Activated CD4-positive, alpha-beta memory T cell treated with anti-CD3 and anti-CD28 coated beads for 36 hours (primary cell): ENCODE measurements around the gene LYAR. TPM values are rescaled to one million over a fixed set of nuclear protein-coding genes. Genes with fewer than 3 reads are reported as not detected.

Experiments used
- CTCF ChIA-PET: fragments of 350-600 bp; sonication (Branson Sonifier 250); formaldehyde crosslinking; loops from one replicate; lab custom pipeline; 2021; ENCODE audit warnings: antibody characterized with exemption, inconsistent platforms; lab: Charles Lee
- POLR2A ChIA-PET: fragments of 350-600 bp; sonication (Branson Sonifier 250); formaldehyde crosslinking; loops from one replicate; lab custom pipeline; 2021; ENCODE audit warnings: antibody characterized with exemption; lab: Charles Lee
- DNase-seq: peaks from one replicate; pipeline ENCODE4 v3.0.0-alpha.2; 2020
- H3K27ac Mint-ChIP-seq: one replicate; pipeline ENCODE4 v1.8.0; 2021; ENCODE audit warnings: mixed read lengths
- H3K27me3 Mint-ChIP-seq: one replicate; pipeline ENCODE4 v1.8.0; 2021; ENCODE audit warnings: mixed read lengths
- H3K36me3 Mint-ChIP-seq: one replicate; pipeline ENCODE4 v1.8.0; 2021; ENCODE audit warnings: mixed read lengths
- H3K4me1 Mint-ChIP-seq: one replicate; pipeline ENCODE4 v1.8.0; 2021; ENCODE audit warnings: low read depth, mixed read lengths
- H3K4me3 Mint-ChIP-seq: one replicate; pipeline ENCODE4 v1.8.0; 2021; ENCODE audit warnings: mild to moderate bottlenecking, mixed read lengths
- H3K9me3 Mint-ChIP-seq: one replicate; pipeline ENCODE4 v1.8.0; 2021; ENCODE audit warnings: mixed read lengths
- intact Hi-C: fragments of 100-400 bp; cut with micrococcal nuclease; formaldehyde crosslinking; loops from one replicate; pipeline ENCODE4 v1.15.1; 2023
- total RNA-seq, 2 experiments: library from RNA; stranded (reverse); gene quantifications; one replicate each; pipeline ENCODE4 v1.2.3, GENCODE V29; 2021

Gene LYAR
- total RNA-seq, 2 experiments from 2014 or later, result 49.7 to 54.0 TPM

GRCh38 chr4:4327652-4328121 is 37.7 kb upstream of the LYAR start:
- peaks cover under 1% of the 10 kb centered on the region for H3K36me3 Mint-ChIP-seq
- ChIA-PET CTCF (no interaction called here), POLR2A (no interaction called here)
- H3K9me3 Mint-ChIP-seq, result no peaks in the 10 kb centered on the region
- H3K27ac Mint-ChIP-seq, result no peak overlapping the region
- no peak overlapping the region for H3K4me3 Mint-ChIP-seq
- no peak for DNase-seq
- H3K4me1 Mint-ChIP-seq, result no peaks in the 10 kb centered on the region
- H3K27me3 Mint-ChIP-seq, result no peaks in the 10 kb centered on the region
- intact Hi-C loops, result no loop called here

DNA sequence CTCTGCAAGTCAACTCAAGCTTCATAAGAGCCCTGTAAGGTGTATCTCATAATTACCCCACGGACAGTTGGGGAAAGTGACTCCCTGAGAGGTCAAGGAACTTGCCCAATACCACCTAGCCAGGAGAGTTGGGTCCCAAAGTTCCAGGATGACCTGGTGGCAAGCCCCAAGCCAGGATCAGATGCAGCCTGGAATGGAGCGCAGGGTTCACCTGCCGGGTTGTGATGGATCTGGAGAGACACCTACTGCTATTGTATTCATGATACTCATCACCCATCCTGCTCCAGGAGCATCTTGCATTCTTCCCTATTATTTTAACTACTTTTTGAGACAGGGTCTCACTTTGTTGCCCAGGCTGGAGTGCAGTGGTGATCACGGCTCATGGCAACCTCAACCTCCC is 36.2 kb upstream of the LYAR start:
- ChIA-PET POLR2A (no interaction called here), CTCF (no interaction called here)
- no peak for DNase-seq
- intact Hi-C loops, result no loop called here
- H3K27me3 Mint-ChIP-seq, result no peaks in the 10 kb centered on the region
- H3K4me1 Mint-ChIP-seq, result no peaks in the 10 kb centered on the region
- no peak overlapping the region for H3K27ac Mint-ChIP-seq
- no peak overlapping the region for H3K4me3 Mint-ChIP-seq
- H3K36me3 Mint-ChIP-seq, result peaks cover 7% of the 10 kb centered on the region
- H3K9me3 Mint-ChIP-seq, result no peaks in the 10 kb centered on the region

DNA sequence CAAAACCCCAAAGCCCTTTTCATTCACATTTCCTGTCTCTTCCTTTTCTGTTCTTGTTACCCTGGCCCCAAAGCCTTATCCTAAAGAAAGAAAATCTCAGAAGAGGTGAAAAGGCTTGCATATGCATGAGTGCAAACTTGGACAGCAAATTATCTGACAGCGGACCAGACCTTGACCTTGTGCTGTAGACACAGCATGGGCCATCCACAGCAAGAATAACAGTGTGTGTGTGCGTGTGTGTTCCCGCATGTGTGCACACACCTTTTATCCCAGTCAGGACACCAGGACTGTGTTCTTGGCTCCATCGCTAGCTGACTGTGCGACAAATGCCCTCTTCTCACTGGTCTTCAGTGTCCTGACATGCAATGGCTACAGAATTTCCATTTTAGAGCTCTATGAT is 35.4 kb upstream of the LYAR start:
- H3K9me3 Mint-ChIP-seq, result no peaks in the 10 kb centered on the region
- intact Hi-C loops, result no loop called here
- ChIA-PET POLR2A (no interaction called here), CTCF (no interaction called here)
- H3K4me1 Mint-ChIP-seq, result no peaks in the 10 kb centered on the region
- peaks cover 9% of the 10 kb centered on the region for H3K36me3 Mint-ChIP-seq
- no peak overlapping the region for H3K27ac Mint-ChIP-seq
- H3K27me3 Mint-ChIP-seq, result no peaks in the 10 kb centered on the region
- no peak overlapping the region for H3K4me3 Mint-ChIP-seq
- DNase-seq, result no peak

GRCh38 chr4:4323705-4324534 is 34.0 kb upstream of the LYAR start:
- DNase-seq, result no peak
- Mint-ChIP-seq H3K27ac (no peak overlapping the region), H3K4me3 (no peak overlapping the region), H3K9me3 (no peaks in the 10 kb centered on the region), H3K27me3 (no peaks in the 10 kb centered on the region), H3K36me3 (peaks cover 9% of the 10 kb centered on the region), H3K4me1 (no peaks in the 10 kb centered on the region)
- ChIA-PET POLR2A (no interaction called here), CTCF (interaction anchor here (0.6 kb wide), 1 partner anchor 365 kb away, joined by 3 read pairs; no protein-coding TSS in a partner anchor)
- intact Hi-C loops, result no loop called here

DNA sequence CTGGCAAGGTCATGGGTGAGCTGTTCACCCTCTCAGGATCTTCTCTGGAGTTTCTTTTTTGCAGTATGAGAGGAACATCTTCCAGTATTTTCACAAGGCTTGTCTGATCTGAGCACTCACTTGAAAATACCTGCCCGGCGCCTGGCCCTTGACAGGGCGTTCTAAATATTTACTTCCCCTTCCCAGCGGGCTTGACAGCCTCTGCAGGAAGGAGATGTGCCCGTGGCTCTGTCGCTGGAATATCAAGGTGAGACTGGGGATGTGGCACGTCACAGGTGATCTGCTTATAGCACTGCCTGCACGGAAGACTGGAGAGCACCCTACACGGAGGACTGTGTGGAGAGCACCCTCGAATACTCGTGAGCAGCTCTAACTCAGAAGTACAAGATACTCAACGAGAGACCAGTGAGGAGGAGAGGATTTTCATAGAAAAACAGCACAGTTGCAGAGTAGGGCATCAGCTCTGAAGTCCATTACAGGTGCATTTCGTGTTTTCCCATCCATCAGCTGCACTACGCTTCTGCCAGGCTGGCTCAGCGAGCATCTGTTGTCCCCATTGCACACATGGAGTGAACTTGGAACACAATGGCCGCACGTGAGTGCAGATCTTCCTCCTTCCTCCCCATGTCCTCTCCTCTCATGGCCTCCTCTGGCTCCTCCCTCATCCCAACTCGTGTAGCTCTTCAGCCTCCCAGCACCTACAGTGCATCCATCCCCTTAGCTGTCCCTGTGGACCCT is 32.2 kb upstream of the LYAR start:
- intact Hi-C loops, result no loop called here
- POLR2A ChIA-PET, result no interaction called here
- no peak for DNase-seq
- peaks cover 11% of the 10 kb centered on the region for H3K36me3 Mint-ChIP-seq
- no peaks in the 10 kb centered on the region for H3K9me3 Mint-ChIP-seq
- no peaks in the 10 kb centered on the region for H3K27me3 Mint-ChIP-seq
- H3K4me3 Mint-ChIP-seq, result no peak overlapping the region
- H3K4me1 Mint-ChIP-seq, result no peaks in the 10 kb centered on the region
- H3K27ac Mint-ChIP-seq, result no peak overlapping the region
- CTCF ChIA-PET, result no interaction called here

DNA sequence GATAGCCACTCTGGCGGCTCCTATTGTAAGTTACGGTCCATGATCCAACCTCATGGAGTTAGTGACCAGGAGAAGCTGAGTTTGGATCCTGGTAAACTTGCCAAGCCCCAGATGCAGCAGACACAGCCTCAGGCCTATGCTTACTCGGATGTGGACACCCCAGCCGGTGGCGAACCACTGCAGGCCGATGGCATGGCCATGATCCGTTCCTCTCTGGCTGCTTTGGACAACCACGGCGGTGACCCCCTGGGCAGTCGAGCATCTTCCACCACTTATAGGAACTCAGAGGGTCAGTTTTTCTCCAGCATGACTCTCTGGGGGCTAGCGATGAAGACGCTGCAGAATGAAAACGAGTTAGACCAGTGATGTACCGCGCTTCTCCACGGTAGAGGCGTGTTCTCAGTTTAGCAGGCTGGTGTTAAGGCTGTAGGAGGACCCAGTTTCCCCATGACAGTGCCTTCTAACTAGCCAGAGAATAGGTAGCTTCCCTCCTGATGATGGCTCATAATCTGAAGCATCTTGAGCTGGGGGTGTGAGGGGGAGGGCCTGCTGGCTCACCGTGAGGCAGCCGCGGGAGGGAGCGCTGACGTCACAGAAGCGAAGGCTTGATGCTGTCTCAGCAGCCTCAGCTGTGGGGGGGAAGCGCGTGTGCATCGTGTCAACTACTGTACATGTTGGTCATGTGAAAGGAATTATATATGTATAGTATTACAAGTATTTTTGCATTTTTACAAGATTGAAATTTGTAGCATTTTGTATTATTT is 31.2 kb upstream of the LYAR start:
- H3K9me3 Mint-ChIP-seq, result no peaks in the 10 kb centered on the region
- ChIA-PET CTCF (interaction anchor here (0.8 kb wide), 2 partner anchors 11 to 56 kb away, joined by 3 to 4 read pairs; no protein-coding TSS in a partner anchor), POLR2A (no interaction called here)
- H3K27me3 Mint-ChIP-seq, result no peaks in the 10 kb centered on the region
- DNase-seq, result no peak
- H3K36me3 Mint-ChIP-seq, result peaks cover 11% of the 10 kb centered on the region
- H3K4me1 Mint-ChIP-seq, result no peaks in the 10 kb centered on the region
- no peak overlapping the region for H3K4me3 Mint-ChIP-seq
- intact Hi-C loops, result no loop called here
- no peak overlapping the region for H3K27ac Mint-ChIP-seq

- POLR2A ChIA-PET, result no interaction called here
- Mint-ChIP-seq H3K9me3 (no peaks in the 10 kb centered on the region), H3K36me3 (peaks cover 14% of the 10 kb centered on the region), H3K4me3 (no peak overlapping the region), H3K27me3 (no peaks in the 10 kb centered on the region), H3K4me1 (no peaks in the 10 kb centered on the region), H3K27ac (no peak overlapping the region)
- no peak for DNase-seq
- CTCF ChIA-PET, result interaction anchor here (0.8 kb wide), 2 partner anchors 11 to 55 kb away, joined by 3 to 4 read pairs; no protein-coding TSS in a partner anchor
- intact Hi-C loops, result no loop called here
These were observed 30.6 kb upstream of the LYAR start for GRCh38 chr4:4320528-4320927.

- no peak for DNase-seq
- Mint-ChIP-seq H3K27me3 (no peaks in the 10 kb centered on the region), H3K4me1 (no peaks in the 10 kb centered on the region), H3K36me3 (peaks cover 19% of the 10 kb centered on the region), H3K4me3 (no peak overlapping the region), H3K27ac (no peak overlapping the region), H3K9me3 (no peaks in the 10 kb centered on the region)
- ChIA-PET POLR2A (no interaction called here), CTCF (no interaction called here)
- intact Hi-C loops, result no loop called here
These were observed 27.7 kb upstream of the LYAR start for GRCh38 chr4:4317496-4318232.

GRCh38 chr4:4316150-4316495 is 26.2 kb upstream of the LYAR start:
- ChIA-PET CTCF (no interaction called here), POLR2A (no interaction called here)
- Mint-ChIP-seq H3K27ac (no peak overlapping the region), H3K4me1 (no peaks in the 10 kb centered on the region), H3K9me3 (no peaks in the 10 kb centered on the region), H3K27me3 (no peaks in the 10 kb centered on the region), H3K36me3 (peaks cover 12% of the 10 kb centered on the region), H3K4me3 (no peak overlapping the region)
- no peak for DNase-seq
- intact Hi-C loops, result no loop called here

GRCh38 chr4:4315461-4316149 is 25.7 kb upstream of the LYAR start:
- CTCF ChIA-PET, result no interaction called here
- no peaks in the 10 kb centered on the region for H3K4me1 Mint-ChIP-seq
- H3K4me3 Mint-ChIP-seq, result no peak overlapping the region
- POLR2A ChIA-PET, result no interaction called here
- peaks cover 11% of the 10 kb centered on the region for H3K36me3 Mint-ChIP-seq
- no peaks in the 10 kb centered on the region for H3K27me3 Mint-ChIP-seq
- H3K27ac Mint-ChIP-seq, result no peak overlapping the region
- no peak for DNase-seq
- intact Hi-C loops, result no loop called here
- H3K9me3 Mint-ChIP-seq, result no peaks in the 10 kb centered on the region

- Mint-ChIP-seq H3K27me3 (no peaks in the 10 kb centered on the region), H3K27ac (no peak overlapping the region), H3K9me3 (no peaks in the 10 kb centered on the region), H3K4me3 (no peak overlapping the region), H3K36me3 (peaks cover 9% of the 10 kb centered on the region), H3K4me1 (no peaks in the 10 kb centered on the region)
- DNase-seq, result no peak
- ChIA-PET POLR2A (no interaction called here), CTCF (no interaction called here)
- intact Hi-C loops, result no loop called here
These were observed 21.2 kb upstream of the LYAR start for GRCh38 chr4:4311193-4311592.
